GM19193 (cell line): ENCODE data around the gene ZNF14.

Source experiments
- POLR2A ChIP-seq: IDR thresholded peaks from 4 replicates; pipeline ENCODE4 v1.6.1; 2011; ENCODE audit not compliant: insufficient read depth, insufficient read length; ENCODE audit errors: extremely low read depth

ZNF14 gene

DNA sequence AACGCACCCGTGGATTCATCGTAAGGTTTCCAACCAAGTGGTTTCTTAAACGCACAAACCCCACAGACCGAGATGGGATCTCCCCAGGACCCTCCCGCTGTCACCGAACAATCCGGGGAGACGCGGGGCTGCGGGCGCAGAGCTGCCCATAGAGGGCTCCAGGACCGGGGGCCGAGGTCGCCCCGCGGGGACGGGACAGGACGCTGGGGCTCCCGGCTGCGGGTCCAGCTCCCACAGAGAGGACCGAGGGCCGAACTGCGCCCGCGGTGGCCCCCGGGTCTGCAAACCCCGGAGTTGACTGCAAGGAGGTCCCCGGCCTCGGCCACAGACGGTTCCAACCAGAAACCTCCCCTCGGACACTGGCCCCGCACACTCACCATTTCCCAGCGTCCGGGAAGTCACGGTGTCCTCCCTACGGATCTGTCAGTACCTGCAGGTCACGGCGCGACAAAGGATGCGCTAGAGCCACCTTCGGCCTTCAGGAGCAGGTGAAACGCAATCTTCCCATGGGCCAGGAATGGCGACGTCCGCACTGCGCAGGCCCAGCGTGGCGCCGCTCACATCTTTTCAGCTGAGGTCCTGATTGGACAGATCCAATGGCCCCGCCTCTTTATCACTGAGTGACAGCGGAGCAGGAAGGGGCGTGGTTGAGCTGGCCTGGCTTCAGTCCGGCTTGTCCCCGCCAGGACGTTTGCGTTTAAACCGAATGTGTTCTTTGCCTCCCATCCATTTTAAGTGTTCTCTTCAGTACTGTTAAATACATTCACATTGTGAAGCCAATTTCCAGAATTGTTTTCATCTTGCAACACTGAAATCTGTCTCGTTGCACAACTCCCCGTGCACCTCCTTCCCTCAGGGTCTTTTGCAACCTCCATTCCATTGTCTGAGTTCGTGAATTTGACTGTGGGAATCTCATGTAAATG is at the start of gene ZNF14:
Gene ZNF14 (minus strand): TSS at position 534 of the 923 bp plus-strand sequence. CDS start 154 bp downstream, at position 380.
- TF ChIP-seq POLR2A, result peak; percentile 85

DNA sequence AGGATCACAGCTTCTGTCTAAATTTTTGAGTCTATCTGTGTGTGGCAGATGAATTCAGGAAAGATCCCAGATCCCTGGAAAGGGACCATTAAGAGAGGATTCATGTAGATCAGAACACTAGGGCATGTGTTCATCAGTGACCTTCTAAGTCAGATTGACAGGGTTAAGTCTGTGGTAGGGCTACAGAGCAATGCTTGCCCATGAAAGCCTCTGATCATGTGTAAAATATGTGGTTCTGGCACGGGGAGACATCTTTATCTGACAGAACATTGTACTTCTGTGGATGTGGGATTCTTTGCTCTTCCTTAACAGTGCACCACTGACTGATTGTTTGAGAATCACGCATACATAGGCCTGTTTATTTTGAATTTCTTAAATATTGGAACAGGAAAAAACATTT is 45.8 kb upstream of the ZNF14 start:
- TF ChIP-seq POLR2A, result no peak

GRCh38 chr19:19777692-19778091 is 44.8 kb upstream of the ZNF14 start:
- TF ChIP-seq POLR2A, result no peak

GRCh38 chr19:19776206-19777008 is 43.5 kb upstream of the ZNF14 start:
- TF ChIP-seq POLR2A, result peak; percentile 74

DNA sequence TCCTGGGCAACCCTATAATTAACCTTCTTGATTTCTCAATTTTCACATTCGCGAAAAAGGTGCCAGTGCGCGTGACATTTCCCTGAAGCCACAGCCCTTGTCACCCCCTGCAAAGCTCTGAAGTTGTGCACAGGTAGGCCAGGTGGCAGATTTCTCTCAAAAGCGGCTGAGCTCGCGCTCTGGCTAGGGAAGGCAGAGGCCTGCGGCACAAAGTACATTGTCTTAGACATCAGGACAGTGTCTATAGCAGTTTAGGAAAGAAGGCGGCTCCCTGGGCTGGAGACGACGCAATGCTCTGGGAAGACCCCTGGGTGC is 42.9 kb upstream of the ZNF14 start:
- TF ChIP-seq POLR2A, result no peak

DNA sequence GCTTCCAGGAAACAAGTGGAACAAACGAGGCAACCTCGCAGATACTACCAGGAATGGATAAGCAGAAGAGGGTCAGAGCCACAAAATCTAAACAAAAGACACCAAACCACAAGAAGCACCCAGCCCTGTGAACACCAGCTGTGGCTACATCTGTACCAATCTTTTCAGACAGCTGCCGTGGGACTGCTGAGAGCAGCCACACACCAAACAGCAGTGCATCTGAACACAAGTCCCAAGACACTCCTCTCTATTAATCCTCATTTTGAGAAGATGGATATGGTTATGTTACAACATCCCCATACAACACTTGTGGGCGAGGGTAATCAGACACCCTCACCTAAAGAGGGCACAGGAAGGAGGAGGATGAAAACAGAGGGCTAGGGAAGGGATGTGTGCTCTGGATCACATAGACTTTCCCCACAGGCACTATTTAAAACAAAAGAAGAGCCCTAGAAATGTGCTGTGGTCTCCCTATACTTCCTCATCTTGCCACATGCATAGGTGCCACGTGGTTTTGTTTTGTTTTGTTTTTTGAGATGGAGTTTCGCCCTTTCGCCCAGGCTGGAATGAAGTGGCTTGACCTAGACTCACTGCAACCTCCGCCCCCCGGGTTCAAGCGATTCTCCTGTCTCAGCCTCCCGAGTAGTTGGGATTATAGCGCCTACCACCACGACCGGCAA is 41.6 kb upstream of the ZNF14 start:
- TF ChIP-seq POLR2A, result no peak

- no peak for TF ChIP-seq POLR2A
These were observed 25.3 kb upstream of the ZNF14 start for GRCh38 chr19:19758164-19758563.

GRCh38 chr19:19752760-19753403 is 20.0 kb upstream of the ZNF14 start:
- no peak for TF ChIP-seq POLR2A

DNA sequence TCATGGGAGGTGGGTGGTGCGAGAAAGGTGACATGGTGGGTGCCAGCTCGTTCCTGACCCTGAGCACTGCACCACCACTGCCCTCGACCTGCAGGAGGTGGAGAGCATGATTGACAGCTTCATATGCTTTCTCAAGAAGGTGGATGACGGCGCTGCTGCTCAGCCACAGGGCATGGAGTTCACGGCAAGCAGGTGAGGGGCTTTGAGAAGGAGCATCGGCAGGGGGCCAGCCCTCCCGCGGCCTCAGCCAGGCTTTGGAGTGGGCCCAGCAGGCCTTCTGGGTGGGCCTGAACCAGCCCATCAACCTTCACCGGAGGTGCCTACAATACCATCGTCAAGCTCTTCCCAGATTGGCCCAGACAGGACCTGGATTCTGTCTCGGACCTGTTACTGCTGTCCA is 18.9 kb upstream of the ZNF14 start:
- TF ChIP-seq POLR2A, result no peak

DNA sequence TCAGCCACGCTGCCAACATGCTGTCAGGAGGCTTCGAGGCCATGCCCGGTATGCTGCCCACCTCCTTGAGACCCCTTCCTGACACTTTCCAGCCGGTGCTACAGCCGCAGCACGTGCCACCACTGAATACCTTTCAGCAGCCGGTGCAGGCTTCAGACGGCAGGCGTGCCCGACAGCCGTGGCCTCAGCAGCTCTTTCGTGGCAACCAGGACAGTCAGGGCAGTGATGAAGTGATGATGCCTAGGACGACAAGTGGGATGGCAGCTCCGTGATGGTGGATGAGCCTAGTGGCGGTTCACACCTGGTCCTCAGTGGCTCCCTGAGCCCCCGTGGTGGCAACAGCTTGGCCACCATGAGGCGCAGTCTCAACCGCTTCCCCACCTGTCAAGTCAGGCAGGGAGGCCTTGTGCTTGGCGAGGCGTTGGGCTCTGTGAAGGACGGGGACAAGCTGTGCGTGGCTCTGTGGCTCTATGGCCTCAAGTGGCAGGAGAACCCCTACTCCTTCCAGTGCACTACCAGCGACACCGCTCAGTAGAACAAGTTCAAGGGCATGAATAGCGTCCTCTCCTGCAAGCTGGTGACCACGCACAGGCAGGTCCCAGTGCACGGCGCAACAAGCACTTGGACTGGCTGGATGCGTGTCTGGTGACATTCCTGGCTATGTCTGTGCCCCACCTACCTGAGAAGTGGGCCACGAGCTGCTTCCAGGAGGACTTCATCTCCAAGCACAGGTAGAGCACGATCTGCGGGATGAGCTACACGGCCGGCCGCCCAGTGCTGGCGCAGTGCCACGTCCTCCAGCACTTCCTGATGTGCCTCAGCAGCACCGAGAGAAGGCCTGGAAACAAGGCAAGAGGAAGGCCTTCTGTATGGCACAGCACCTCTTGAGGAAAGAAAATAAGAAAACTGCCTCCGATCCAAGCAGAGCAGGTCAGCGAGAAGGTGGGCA is 18.2 kb upstream of the ZNF14 start:
- TF ChIP-seq POLR2A, result no peak

- no peak for TF ChIP-seq POLR2A
These were observed 17.3 kb upstream of the ZNF14 start for GRCh38 chr19:19749908-19750841.

- no peak for TF ChIP-seq POLR2A
These were observed 16.4 kb upstream of the ZNF14 start for GRCh38 chr19:19749117-19749907.
